Muscle of arm (tissue), 14 donors: ENCODE data around the gene RNF144A. TPM values are rescaled to one million over a fixed set of nuclear protein-coding genes. Genes with fewer than 3 reads are reported as not detected.
A peak's percentile ranks its signal among the peaks of the same experiment; 100 is the strongest.
"Not testable (repeated sequence)": the region's sequence is repeated elsewhere in the genome, so short reads cannot be mapped to it uniquely, and the experiment has no call there.

Experiments
- DNase-seq: peaks from one replicate; pipeline ENCODE4 v3.0.0-alpha.2; 2013
- long read RNA-seq, 11 donors: transcript quantifications; one replicate each; lab custom pipeline, GENCODE V29; 2026
- polyA plus RNA-seq, 12 donors: library from polyadenylated mRNA; unstranded; fragments of 120-200 nt; gene quantifications; one replicate each; pipeline ENCODE4 v1.2.1, GENCODE V29; 2013; ENCODE audit not compliant: insufficient read length in 12 of 12

Gene RNF144A
- polyA plus RNA-seq, result 10 to 100 TPM in 11 of 12 donors, not detected in 1; 16.2 to 32.9 (median 23.0) TPM
- long read RNA-seq, donor 1, full-length matches to known transcripts, result 1 of 1 reads
- long read RNA-seq, donor 1, partial matches to known transcripts, result 0 of 1 reads
- long read RNA-seq, donor 1, other reads (novel, unspliced or antisense), result 0 of 1 reads
- long read RNA-seq, donor 2, full-length matches to known transcripts, result 5 of 5 reads
- long read RNA-seq, donor 2, partial matches to known transcripts, result 0 of 5 reads
- long read RNA-seq, donor 2, other reads (novel, unspliced or antisense), result 0 of 5 reads
- long read RNA-seq, donor 3, full-length matches to known transcripts, result 1 of 1 reads
- long read RNA-seq, donor 3, partial matches to known transcripts, result 0 of 1 reads
- long read RNA-seq, donor 3, other reads (novel, unspliced or antisense), result 0 of 1 reads
- long read RNA-seq, donor 4, result 0 reads
- long read RNA-seq, donor 5, full-length matches to known transcripts, result 5 of 5 reads
- long read RNA-seq, donor 5, partial matches to known transcripts, result 0 of 5 reads
- long read RNA-seq, donor 5, other reads (novel, unspliced or antisense), result 0 of 5 reads
- long read RNA-seq, donor 6, full-length matches to known transcripts, result 2 of 2 reads
- long read RNA-seq, donor 6, partial matches to known transcripts, result 0 of 2 reads
- long read RNA-seq, donor 6, other reads (novel, unspliced or antisense), result 0 of 2 reads
- long read RNA-seq, donor 7, full-length matches to known transcripts, result 1 of 1 reads
- long read RNA-seq, donor 7, partial matches to known transcripts, result 0 of 1 reads
- long read RNA-seq, donor 7, other reads (novel, unspliced or antisense), result 0 of 1 reads
- long read RNA-seq, donor 8, full-length matches to known transcripts, result 5 of 5 reads
- long read RNA-seq, donor 8, partial matches to known transcripts, result 0 of 5 reads
- long read RNA-seq, donor 8, other reads (novel, unspliced or antisense), result 0 of 5 reads
- long read RNA-seq, donor 9, full-length matches to known transcripts, result 2 of 2 reads
- long read RNA-seq, donor 9, partial matches to known transcripts, result 0 of 2 reads
- long read RNA-seq, donor 9, other reads (novel, unspliced or antisense), result 0 of 2 reads
- long read RNA-seq, donor 10, full-length matches to known transcripts, result 3 of 3 reads
- long read RNA-seq, donor 10, partial matches to known transcripts, result 0 of 3 reads
- long read RNA-seq, donor 10, other reads (novel, unspliced or antisense), result 0 of 3 reads
- long read RNA-seq, donor 11, result 0 reads

GRCh38 chr2:6917071-6917760, at the start of gene RNF144A:
RNF144A (plus strand) TSS chr2:6917412; CDS start chr2:6996927, 79,515 bp downstream.
- peak; percentile 49 for DNase-seq

- DNase-seq, result no peak
Observed at GRCh38 chr2:6872394-6872793, 44.8 kb upstream of the RNF144A start.

- DNase-seq, result no peak
Observed at GRCh38 chr2:6874032-6874431, 43.2 kb upstream of the RNF144A start.

- DNase-seq, result no peak
Observed at GRCh38 chr2:6876309-6876708, 40.9 kb upstream of the RNF144A start.

GRCh38 chr2:6877402-6878304, 39.6 kb upstream of the RNF144A start, which contains the start of gene RSAD2:
RSAD2 (plus strand) TSS chr2:6877777; CDS start chr2:6877801, 24 bp downstream.
- peak; percentile 74 for DNase-seq

- DNase-seq, result no peak
Observed at GRCh38 chr2:6878549-6878948, 38.7 kb upstream of the RNF144A start.

GRCh38 chr2:6879011-6879410, 38.2 kb upstream of the RNF144A start:
- DNase-seq, result no peak

- no peak for DNase-seq
Observed at GRCh38 chr2:6880200-6880733, 36.9 kb upstream of the RNF144A start.

- DNase-seq, result no peak
Observed at GRCh38 chr2:6881046-6881445, 36.2 kb upstream of the RNF144A start.

GRCh38 chr2:6881516-6881915, 35.7 kb upstream of the RNF144A start:
- no peak for DNase-seq

- DNase-seq, result peak; percentile 68
Observed at GRCh38 chr2:6883448-6884122, 33.6 kb upstream of the RNF144A start.

GRCh38 chr2:6885551-6885950, 31.7 kb upstream of the RNF144A start:
- DNase-seq, result no peak

GRCh38 chr2:6885968-6886367, 31.2 kb upstream of the RNF144A start:
- no peak for DNase-seq

GRCh38 chr2:6887751-6888192, 29.4 kb upstream of the RNF144A start:
- DNase-seq, result no peak

GRCh38 chr2:6888724-6889123, 28.5 kb upstream of the RNF144A start:
- no peak for DNase-seq

- DNase-seq, result no peak
Observed at GRCh38 chr2:6893876-6894482, 23.2 kb upstream of the RNF144A start.

GRCh38 chr2:6896930-6897759, 20.1 kb upstream of the RNF144A start:
- peak; percentile 66 for DNase-seq

- DNase-seq, result not testable (repeated sequence)
Observed at GRCh38 chr2:6902581-6902980, 14.6 kb upstream of the RNF144A start.
